Ureter (tissue), 1 donor: ENCODE results near the gene SPDEF. TPM values are rescaled to one million over a fixed set of nuclear protein-coding genes. Genes with fewer than 3 reads are reported as not detected.

Source experiments
- total RNA-seq: library from RNA; stranded (reverse); gene quantifications from one replicate; pipeline ENCODE4 v1.2.4, GENCODE V29; 2023
- donor health status: DM: yes; HTN: yes; CAD: no.

Gene SPDEF
- total RNA-seq, 1 donor from 2014 or later, result 3.5 TPM

Other genes starting within 250 kb of the SPDEF start
- gene NUDT3, start 163.7 kb downstream of the SPDEF start, total RNA-seq, result 57.0 TPM
- gene RPS10, start 130.3 kb downstream of the SPDEF start, total RNA-seq, result 1,781 TPM
- 1.9 TPM for gene PACSIN1, start 90.3 kb downstream of the SPDEF start, total RNA-seq
- 61.3 TPM for gene ILRUN, start 140.4 kb upstream of the SPDEF start, total RNA-seq
- 67.0 TPM for gene SNRPC, start 201.2 kb upstream of the SPDEF start, total RNA-seq
- gene BLTP3A, start 235.8 kb upstream of the SPDEF start, total RNA-seq, result 20.9 TPM